ENCODE results near the gene SKI.

SKI gene

GRCh38 chr1:2343023-2343935 lies 115.2 kb downstream of the SKI start:
- no peak overlapping the region for H3K27ac Mint-ChIP-seq
- H3K36me3 Mint-ChIP-seq (ENCODE audit: low read depth) = no peaks in the 10 kb centered on the region
- DNase-seq (ENCODE audit: low spot score) = no peak
- no peak overlapping the region for H3K4me3 Mint-ChIP-seq
- no peaks in the 10 kb centered on the region for H3K9me3 Mint-ChIP-seq
- no peaks in the 10 kb centered on the region for H3K27me3 Mint-ChIP-seq (ENCODE audit: low read depth)
- no peaks in the 10 kb centered on the region for H3K4me1 Mint-ChIP-seq (ENCODE audit: low read depth)

DNA sequence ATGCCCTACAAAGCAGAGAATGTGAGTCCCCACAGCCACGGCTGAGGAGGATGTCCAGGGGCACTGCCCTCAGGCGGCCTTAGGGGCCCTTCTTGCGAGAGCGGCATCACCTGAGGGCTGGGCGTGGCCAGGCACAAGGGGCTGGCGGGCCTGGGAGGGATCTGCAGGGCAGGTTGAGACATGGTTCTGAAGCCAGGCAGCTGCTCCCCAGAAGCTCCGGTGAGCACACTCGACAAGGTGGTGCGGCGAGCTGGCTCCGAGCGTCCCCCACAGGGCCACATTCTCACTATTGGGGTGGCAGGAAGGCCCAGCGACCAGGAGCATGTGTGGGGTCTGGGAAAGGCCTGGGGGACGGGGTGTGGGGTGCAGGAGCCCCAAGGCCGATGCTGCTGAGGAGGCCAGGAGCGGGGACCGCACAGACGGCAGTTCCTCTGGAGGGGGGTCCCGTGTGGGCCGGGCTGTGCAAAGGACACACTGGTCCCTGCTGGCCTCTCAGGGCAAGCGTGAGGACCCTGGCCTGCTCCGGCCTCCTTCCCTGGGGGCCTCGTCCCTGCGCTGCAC lies 116.1 kb downstream of the SKI start:
- no peaks in the 10 kb centered on the region for H3K9me3 Mint-ChIP-seq
- H3K4me3 Mint-ChIP-seq = no peak overlapping the region
- no peak overlapping the region for H3K27ac Mint-ChIP-seq
- no peaks in the 10 kb centered on the region for H3K4me1 Mint-ChIP-seq (ENCODE audit: low read depth)
- DNase-seq (ENCODE audit: low spot score) = no peak
- no peaks in the 10 kb centered on the region for H3K27me3 Mint-ChIP-seq (ENCODE audit: low read depth)
- H3K36me3 Mint-ChIP-seq (ENCODE audit: low read depth) = no peaks in the 10 kb centered on the region

DNA sequence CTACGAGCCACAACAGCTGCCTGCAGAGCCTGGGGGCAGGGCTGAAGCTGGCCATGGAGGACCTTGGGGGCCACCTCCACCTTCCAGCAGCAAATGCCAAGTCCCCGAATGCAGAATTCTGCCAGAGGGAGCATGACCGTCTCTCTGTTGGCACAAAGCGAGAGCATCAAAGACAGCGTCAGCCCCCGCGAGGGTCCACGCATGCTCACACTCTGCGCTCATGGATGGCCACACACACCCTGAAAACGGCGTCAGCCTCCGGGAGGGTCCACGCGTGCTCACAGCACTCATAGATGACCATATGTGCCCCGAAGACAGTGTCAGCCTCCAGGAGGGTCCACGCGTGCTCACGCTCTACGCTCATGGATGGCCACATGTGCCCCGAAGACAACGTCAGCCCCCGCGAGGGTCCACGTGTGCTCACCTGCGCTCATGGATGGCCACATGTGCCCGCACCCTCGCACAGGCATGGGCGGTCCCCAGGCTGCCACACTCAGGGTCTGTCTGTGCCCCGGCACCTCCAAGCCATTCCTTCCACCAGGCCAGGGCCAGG lies 116.7 kb downstream of the SKI start:
- H3K4me3 Mint-ChIP-seq = no peak overlapping the region
- no peaks in the 10 kb centered on the region for H3K36me3 Mint-ChIP-seq (ENCODE audit: low read depth)
- DNase-seq (ENCODE audit: low spot score) = no peak
- no peaks in the 10 kb centered on the region for H3K9me3 Mint-ChIP-seq
- H3K4me1 Mint-ChIP-seq (ENCODE audit: low read depth) = no peaks in the 10 kb centered on the region
- no peaks in the 10 kb centered on the region for H3K27me3 Mint-ChIP-seq (ENCODE audit: low read depth)
- H3K27ac Mint-ChIP-seq = no peak overlapping the region

GRCh38 chr1:2345297-2346075 lies 117.4 kb downstream of the SKI start:
- no peaks in the 10 kb centered on the region for H3K9me3 Mint-ChIP-seq
- H3K27me3 Mint-ChIP-seq (ENCODE audit: low read depth) = no peaks in the 10 kb centered on the region
- H3K27ac Mint-ChIP-seq = no peak overlapping the region
- no peak overlapping the region for H3K4me3 Mint-ChIP-seq
- H3K4me1 Mint-ChIP-seq (ENCODE audit: low read depth) = no peaks in the 10 kb centered on the region
- no peaks in the 10 kb centered on the region for H3K36me3 Mint-ChIP-seq (ENCODE audit: low read depth)
- DNase-seq (ENCODE audit: low spot score) = no peak

- no peaks in the 10 kb centered on the region for H3K27me3 Mint-ChIP-seq (ENCODE audit: low read depth)
- no peaks in the 10 kb centered on the region for H3K36me3 Mint-ChIP-seq (ENCODE audit: low read depth)
- H3K4me1 Mint-ChIP-seq (ENCODE audit: low read depth) = no peaks in the 10 kb centered on the region
- DNase-seq (ENCODE audit: low spot score) = no peak
- no peak overlapping the region for H3K4me3 Mint-ChIP-seq
- H3K9me3 Mint-ChIP-seq = no peaks in the 10 kb centered on the region
- no peak overlapping the region for H3K27ac Mint-ChIP-seq
Observed at GRCh38 chr1:2346691-2347408, 118.7 kb downstream of the SKI start.

GRCh38 chr1:2347409-2347785 lies 119.3 kb downstream of the SKI start:
- no peaks in the 10 kb centered on the region for H3K36me3 Mint-ChIP-seq (ENCODE audit: low read depth)
- no peak for DNase-seq (ENCODE audit: low spot score)
- H3K4me1 Mint-ChIP-seq (ENCODE audit: low read depth) = no peaks in the 10 kb centered on the region
- no peak overlapping the region for H3K4me3 Mint-ChIP-seq
- no peaks in the 10 kb centered on the region for H3K27me3 Mint-ChIP-seq (ENCODE audit: low read depth)
- no peaks in the 10 kb centered on the region for H3K9me3 Mint-ChIP-seq
- no peak overlapping the region for H3K27ac Mint-ChIP-seq

- H3K27me3 Mint-ChIP-seq (ENCODE audit: low read depth) = no peaks in the 10 kb centered on the region
- no peaks in the 10 kb centered on the region for H3K36me3 Mint-ChIP-seq (ENCODE audit: low read depth)
- no peaks in the 10 kb centered on the region for H3K4me1 Mint-ChIP-seq (ENCODE audit: low read depth)
- H3K9me3 Mint-ChIP-seq = no peaks in the 10 kb centered on the region
- H3K27ac Mint-ChIP-seq = no peak overlapping the region
- DNase-seq (ENCODE audit: low spot score) = no peak
- H3K4me3 Mint-ChIP-seq = no peak overlapping the region
Observed at GRCh38 chr1:2347896-2348295, 119.8 kb downstream of the SKI start.

DNA sequence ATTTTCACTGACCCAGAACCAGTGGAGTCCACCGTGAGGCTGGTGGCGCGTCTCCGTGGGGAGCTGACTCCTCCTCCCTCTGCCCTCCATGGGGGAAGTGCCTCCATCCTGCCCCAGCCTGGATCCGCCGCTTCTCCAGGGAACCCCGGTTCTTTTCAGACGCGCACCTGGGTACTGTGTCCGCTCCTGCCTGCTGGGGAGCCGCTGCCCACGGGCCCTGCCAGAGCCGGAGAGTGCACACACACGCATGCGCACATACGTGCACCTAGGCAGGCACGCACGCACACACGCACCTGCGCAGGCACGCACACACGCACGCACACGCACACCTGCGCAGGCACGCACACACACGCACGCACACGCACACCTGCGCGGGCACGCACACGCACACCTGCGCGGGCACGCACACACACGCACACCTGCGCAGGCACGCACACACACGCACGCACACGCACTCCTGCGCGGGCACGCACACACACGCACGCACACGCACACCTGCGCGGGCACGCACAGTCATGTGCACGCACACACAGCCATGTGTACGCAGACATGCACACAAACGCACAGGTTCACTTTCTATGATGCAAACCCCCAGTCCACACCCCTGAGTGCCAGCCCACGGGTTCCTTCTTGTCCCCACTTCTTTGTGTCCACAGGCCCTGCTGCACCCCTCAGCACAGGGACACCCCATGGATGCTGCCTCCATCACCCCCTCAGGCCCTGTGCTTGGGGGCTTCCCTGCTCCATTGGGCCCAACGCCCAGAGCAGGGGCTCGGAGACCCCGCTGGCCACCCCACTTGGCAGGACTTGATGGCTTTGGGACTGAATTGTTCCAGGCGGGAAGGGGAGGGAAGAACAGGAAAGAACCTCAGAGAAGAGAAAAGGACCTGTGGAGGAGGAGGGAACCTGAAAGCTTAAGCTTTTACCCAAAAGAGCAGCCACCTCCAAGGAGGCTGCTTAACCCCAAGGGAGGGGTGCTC lies 120.5 kb downstream of the SKI start:
- H3K27ac Mint-ChIP-seq = no peak overlapping the region
- no peaks in the 10 kb centered on the region for H3K4me1 Mint-ChIP-seq (ENCODE audit: low read depth)
- DNase-seq (ENCODE audit: low spot score) = no peak
- no peaks in the 10 kb centered on the region for H3K9me3 Mint-ChIP-seq
- no peaks in the 10 kb centered on the region for H3K36me3 Mint-ChIP-seq (ENCODE audit: low read depth)
- no peak overlapping the region for H3K4me3 Mint-ChIP-seq
- no peaks in the 10 kb centered on the region for H3K27me3 Mint-ChIP-seq (ENCODE audit: low read depth)

- no peaks in the 10 kb centered on the region for H3K4me1 Mint-ChIP-seq (ENCODE audit: low read depth)
- DNase-seq (ENCODE audit: low spot score) = no peak
- H3K27me3 Mint-ChIP-seq (ENCODE audit: low read depth) = no peaks in the 10 kb centered on the region
- no peaks in the 10 kb centered on the region for H3K9me3 Mint-ChIP-seq
- H3K36me3 Mint-ChIP-seq (ENCODE audit: low read depth) = no peaks in the 10 kb centered on the region
- H3K4me3 Mint-ChIP-seq = no peak overlapping the region
- no peak overlapping the region for H3K27ac Mint-ChIP-seq
Observed at GRCh38 chr1:2349806-2350205, 121.7 kb downstream of the SKI start.

DNA sequence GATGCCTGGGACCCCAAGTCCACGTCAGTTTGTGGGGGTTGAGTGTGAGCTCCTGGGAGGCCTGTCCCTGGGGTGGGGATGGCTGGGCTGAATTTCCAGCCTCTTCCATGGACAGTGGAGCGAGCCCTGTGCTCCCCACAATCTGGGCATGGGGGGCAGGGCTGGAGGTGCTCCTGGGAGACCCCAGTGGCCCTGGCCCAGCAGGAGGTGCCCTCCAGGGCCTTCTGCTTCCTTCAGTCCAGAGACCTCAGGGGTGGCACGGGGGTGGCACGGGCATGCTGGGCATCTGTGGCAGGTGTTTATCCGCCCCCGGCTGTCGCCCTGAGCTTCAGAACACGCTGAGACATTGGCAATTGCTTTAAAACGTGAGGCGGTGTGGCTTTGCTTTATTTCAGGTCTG lies 122.4 kb downstream of the SKI start:
- H3K27me3 Mint-ChIP-seq (ENCODE audit: low read depth) = no peaks in the 10 kb centered on the region
- no peaks in the 10 kb centered on the region for H3K4me1 Mint-ChIP-seq (ENCODE audit: low read depth)

GRCh38 chr1:2350911-2351655 lies 123.0 kb downstream of the SKI start:
- H3K4me1 Mint-ChIP-seq (ENCODE audit: low read depth) = no peaks in the 10 kb centered on the region
- no peaks in the 10 kb centered on the region for H3K36me3 Mint-ChIP-seq (ENCODE audit: low read depth)
- no peak overlapping the region for H3K4me3 Mint-ChIP-seq

More for the DNA sequence above, 122.4 kb downstream of the SKI start:
- no peak overlapping the region for H3K27ac Mint-ChIP-seq
- no peaks in the 10 kb centered on the region for H3K36me3 Mint-ChIP-seq (ENCODE audit: low read depth)
- no peak for DNase-seq (ENCODE audit: low spot score)
- H3K4me3 Mint-ChIP-seq = no peak overlapping the region
- H3K9me3 Mint-ChIP-seq = no peaks in the 10 kb centered on the region

GRCh38 chr1:2351723-2352122 lies 123.6 kb downstream of the SKI start:
- no peaks in the 10 kb centered on the region for H3K9me3 Mint-ChIP-seq
- no peaks in the 10 kb centered on the region for H3K36me3 Mint-ChIP-seq (ENCODE audit: low read depth)
- H3K4me1 Mint-ChIP-seq (ENCODE audit: low read depth) = no peaks in the 10 kb centered on the region
- H3K27ac Mint-ChIP-seq = no peak overlapping the region
- DNase-seq (ENCODE audit: low spot score) = no peak
- H3K4me3 Mint-ChIP-seq = no peak overlapping the region
- no peaks in the 10 kb centered on the region for H3K27me3 Mint-ChIP-seq (ENCODE audit: low read depth)

More at GRCh38 chr1:2350911-2351655, 123.0 kb downstream of the SKI start:
- DNase-seq (ENCODE audit: low spot score) = no peak
- no peaks in the 10 kb centered on the region for H3K9me3 Mint-ChIP-seq
- H3K27ac Mint-ChIP-seq = no peak overlapping the region
- H3K27me3 Mint-ChIP-seq (ENCODE audit: low read depth) = no peaks in the 10 kb centered on the region
